HCT116 (cell line): ENCODE measurements around the gene CFL1.
A peak's percentile ranks its signal among the peaks of the same experiment; 100 is the strongest.

Experiments used
- MAX ChIP-seq: IDR thresholded peaks from 2 replicates; pipeline ENCODE4 v1.6.1; 2012
- POLR2AphosphoS5 ChIP-seq: IDR thresholded peaks from 2 replicates; pipeline ENCODE4 v1.6.1; 2011; ENCODE audit warnings: mild to moderate bottlenecking, low read depth, low read length, moderate library complexity
- RAD21 ChIP-seq: IDR thresholded peaks from 2 replicates; pipeline ENCODE4 v1.6.1; 2012; ENCODE audit warnings: low read depth, mild to moderate bottlenecking

- TF ChIP-seq RAD21 (no peak), MAX (no peak), POLR2AphosphoS5 (0 out of 2 replicates have a peak, but pooled peaks have one; percentile 12)
These were observed 10.2 kb upstream of the CFL1 start for GRCh38 chr11:65868076-65868667.
